ENCODE data around the gene TMEM219. TPM values are rescaled to one million over a fixed set of nuclear protein-coding genes. Genes with fewer than 3 reads are reported as not detected.

TMEM219 gene
- total and polyA plus RNA-seq, 2 experiments from 2014 or later = 106 to 189 TPM

- H3K4me2 ChIP-seq = no peak overlapping the region
- H3K27me3 ChIP-seq = no peaks in the 10 kb centered on the region
- no peak overlapping the region for H3K27ac ChIP-seq
- H3K4me1 ChIP-seq (ENCODE audit: insufficient read depth) = no peaks in the 10 kb centered on the region
- DNase-seq (ENCODE audit: low spot score) = no peak
- H3K79me2 ChIP-seq = peaks cover 2% of the 10 kb centered on the region
- H4K20me1 ChIP-seq (ENCODE audit: insufficient read depth, poor library complexity, severe bottlenecking) = no peaks in the 10 kb centered on the region
- no peak for TF ChIP-seq EZH2 (IDR thresholded peaks at IDR 0.05; ENCODE audit: borderline replicate concordance)
- TF ChIP-seq EZH2phosphoT487 (IDR thresholded peaks at IDR 0.05; ENCODE audit: low read depth, severe bottlenecking, unreplicated experiment) = no peak
- TF ChIP-seq CTCF (IDR thresholded peaks at IDR 0.05; ENCODE audit: poor library complexity) = no peak
- WGBS (ENCODE audit: low lambda C conversion rate, missing lambda C conversion rate) = 96% methylated on average over 1 of the region's 1 CpG
- no peaks in the 10 kb centered on the region for H3K9me3 ChIP-seq (ENCODE audit: low read depth)
- no peaks in the 10 kb centered on the region for H3K36me3 ChIP-seq (replicated peaks; ENCODE audit: insufficient read depth, low read depth)
- H3K9me2 ChIP-seq (replicated peaks; ENCODE audit: insufficient read depth) = no peaks in the 10 kb centered on the region
- H3K4me3 ChIP-seq = no peak overlapping the region
- H2AFZ ChIP-seq = no peak overlapping the region
These were observed 44.9 kb upstream of the TMEM219 start for GRCh38 chr16:29916979-29917378.

- TF ChIP-seq EZH2phosphoT487 (IDR thresholded peaks at IDR 0.05; ENCODE audit: low read depth, severe bottlenecking, unreplicated experiment) (no peak), EZH2 (IDR thresholded peaks at IDR 0.05; ENCODE audit: borderline replicate concordance) (no peak), CTCF (IDR thresholded peaks at IDR 0.05; ENCODE audit: poor library complexity) (no peak)
These were observed 41.4 kb upstream of the TMEM219 start for GRCh38 chr16:29920288-29921033.

GRCh38 chr16:29921034-29921385 lies 40.9 kb upstream of the TMEM219 start:
- Histone ChIP-seq H4K20me1 (ENCODE audit: insufficient read depth, poor library complexity, severe bottlenecking) (no peaks in the 10 kb centered on the region), H3K27ac (no peak overlapping the region), H3K36me3 (replicated peaks; ENCODE audit: insufficient read depth, low read depth) (no peaks in the 10 kb centered on the region), H3K9me3 (ENCODE audit: low read depth) (no peaks in the 10 kb centered on the region), H2AFZ (no peak overlapping the region), H3K4me1 (ENCODE audit: insufficient read depth) (peaks cover 6% of the 10 kb centered on the region), H3K4me2 (no peak overlapping the region), H3K9me2 (replicated peaks; ENCODE audit: insufficient read depth) (no peaks in the 10 kb centered on the region), H3K27me3 (no peaks in the 10 kb centered on the region), H3K4me3 (no peak overlapping the region), H3K79me2 (peaks cover 38% of the 10 kb centered on the region)
- WGBS (ENCODE audit: low lambda C conversion rate, missing lambda C conversion rate) = 96% methylated on average over 3 of the region's 3 CpGs
- TF ChIP-seq EZH2 (IDR thresholded peaks at IDR 0.05; ENCODE audit: borderline replicate concordance) (no peak), EZH2phosphoT487 (IDR thresholded peaks at IDR 0.05; ENCODE audit: low read depth, severe bottlenecking, unreplicated experiment) (no peak), CTCF (IDR thresholded peaks at IDR 0.05; ENCODE audit: poor library complexity) (no peak)
- DNase-seq (ENCODE audit: low spot score) = no peak

More at GRCh38 chr16:29920288-29921033, 41.4 kb upstream of the TMEM219 start:
- no peak overlapping the region for H3K4me3 ChIP-seq
- no peaks in the 10 kb centered on the region for H3K9me3 ChIP-seq (ENCODE audit: low read depth)
- peaks cover 34% of the 10 kb centered on the region for H3K79me2 ChIP-seq
- H2AFZ ChIP-seq = no peak overlapping the region
- 95% methylated on average over 6 of the region's 6 CpGs for WGBS (ENCODE audit: low lambda C conversion rate, missing lambda C conversion rate)
- DNase-seq (ENCODE audit: low spot score) = no peak
- no peak overlapping the region for H3K27ac ChIP-seq
- peaks cover 6% of the 10 kb centered on the region for H3K4me1 ChIP-seq (ENCODE audit: insufficient read depth)
- H3K36me3 ChIP-seq (replicated peaks; ENCODE audit: insufficient read depth, low read depth) = no peaks in the 10 kb centered on the region
- H3K4me2 ChIP-seq = no peak overlapping the region
- H3K9me2 ChIP-seq (replicated peaks; ENCODE audit: insufficient read depth) = no peaks in the 10 kb centered on the region
- H3K27me3 ChIP-seq = no peaks in the 10 kb centered on the region
- H4K20me1 ChIP-seq (ENCODE audit: insufficient read depth, poor library complexity, severe bottlenecking) = no peaks in the 10 kb centered on the region
